Activated CD8-positive, alpha-beta T cell treated with anti-CD3 and anti-CD28 coated beads for 36 hours (primary cell): Measurements from ENCODE around the gene C1orf21. TPM values are rescaled to one million over a fixed set of nuclear protein-coding genes. Genes with fewer than 3 reads are reported as not detected.

Experiments
- ATAC-seq: fragments of 200-7000 bp; cut with Tn5 transposase; one replicate; pipeline ENCODE4 v1.10.0; 2021; ENCODE audit warnings: mild to moderate bottlenecking, moderate library complexity
- CTCF ChIA-PET: fragments of 350-600 bp; sonication (Branson Sonifier 250); formaldehyde crosslinking; loops from one replicate; lab custom pipeline; 2021; ENCODE audit warnings: antibody characterized with exemption; lab: Charles Lee
- POLR2A ChIA-PET: fragments of 350-600 bp; sonication (Branson Sonifier 250); formaldehyde crosslinking; loops from one replicate; lab custom pipeline; 2021; ENCODE audit warnings: antibody characterized with exemption; lab: Charles Lee
- DNase-seq: peaks from one replicate; pipeline ENCODE4 v3.0.0-alpha.2; 2020
- H3K27ac Mint-ChIP-seq: one replicate; pipeline ENCODE4 v1.8.0; 2021; ENCODE audit warnings: mild to moderate bottlenecking, mixed read lengths
- H3K27me3 Mint-ChIP-seq: one replicate; pipeline ENCODE4 v1.8.0; 2021; ENCODE audit warnings: mixed read lengths
- H3K36me3 Mint-ChIP-seq: one replicate; pipeline ENCODE4 v1.8.0; 2021; ENCODE audit warnings: low read depth, mixed read lengths
- H3K4me1 Mint-ChIP-seq: one replicate; pipeline ENCODE4 v1.8.0; 2021; ENCODE audit warnings: low read depth, mixed read lengths
- H3K4me3 Mint-ChIP-seq: one replicate; pipeline ENCODE4 v1.8.0; 2021; ENCODE audit warnings: mild to moderate bottlenecking, moderate library complexity, mixed read lengths
- H3K9me3 Mint-ChIP-seq: one replicate; pipeline ENCODE4 v1.8.0; 2021; ENCODE audit warnings: mixed read lengths
- intact Hi-C: fragments of 100-400 bp; cut with micrococcal nuclease; formaldehyde crosslinking; loops from one replicate; pipeline ENCODE4 v1.10.0; 2022
- total RNA-seq, 2 experiments: library from RNA; stranded (reverse); gene quantifications; one replicate each; pipeline ENCODE4 v1.2.3, GENCODE V29; 2021
- TF ChIP-seq, protein P1 (sequence below): fragments of 200-600 bp; IDR thresholded peaks from one replicate; pipeline ENCODE4 v1.8.0; 2022; ENCODE audit warnings: antibody characterized with exemption, mild to moderate bottlenecking

The C1orf21 gene
- total RNA-seq, 2 experiments from 2014 or later: 3.8 to 4.6 TPM

DNA sequence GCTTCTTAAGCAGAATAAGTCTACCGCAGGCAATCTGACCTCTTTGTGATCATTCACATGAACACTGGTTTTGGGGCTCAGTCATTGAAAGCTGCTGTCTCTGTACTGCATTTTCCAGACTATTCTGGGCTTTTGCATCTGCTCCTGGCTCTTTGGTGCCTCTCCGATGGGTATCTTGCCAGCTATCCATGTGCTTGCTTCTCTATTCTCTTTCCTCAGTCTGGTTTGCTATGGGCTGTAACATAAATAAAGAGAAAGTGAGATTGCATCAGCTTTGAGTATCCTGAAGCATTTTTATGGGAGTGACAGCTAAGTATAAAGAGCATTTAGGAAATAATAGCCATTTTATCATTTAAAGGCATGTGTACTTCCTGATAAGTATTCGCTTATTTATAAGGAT, 70.7 kb downstream of the C1orf21 start:
- Mint-ChIP-seq H3K27me3 (peaks cover 7% of the 10 kb centered on the region), H3K27ac (no peak overlapping the region), H3K9me3 (no peaks in the 10 kb centered on the region), H3K4me1 (no peaks in the 10 kb centered on the region), H3K4me3 (no peak overlapping the region), H3K36me3 (no peaks in the 10 kb centered on the region)
- ChIA-PET CTCF (no interaction called here), POLR2A (no interaction called here)
- ATAC-seq (no peak), DNase-seq (no peak)
- TF ChIP-seq, protein P1, sequence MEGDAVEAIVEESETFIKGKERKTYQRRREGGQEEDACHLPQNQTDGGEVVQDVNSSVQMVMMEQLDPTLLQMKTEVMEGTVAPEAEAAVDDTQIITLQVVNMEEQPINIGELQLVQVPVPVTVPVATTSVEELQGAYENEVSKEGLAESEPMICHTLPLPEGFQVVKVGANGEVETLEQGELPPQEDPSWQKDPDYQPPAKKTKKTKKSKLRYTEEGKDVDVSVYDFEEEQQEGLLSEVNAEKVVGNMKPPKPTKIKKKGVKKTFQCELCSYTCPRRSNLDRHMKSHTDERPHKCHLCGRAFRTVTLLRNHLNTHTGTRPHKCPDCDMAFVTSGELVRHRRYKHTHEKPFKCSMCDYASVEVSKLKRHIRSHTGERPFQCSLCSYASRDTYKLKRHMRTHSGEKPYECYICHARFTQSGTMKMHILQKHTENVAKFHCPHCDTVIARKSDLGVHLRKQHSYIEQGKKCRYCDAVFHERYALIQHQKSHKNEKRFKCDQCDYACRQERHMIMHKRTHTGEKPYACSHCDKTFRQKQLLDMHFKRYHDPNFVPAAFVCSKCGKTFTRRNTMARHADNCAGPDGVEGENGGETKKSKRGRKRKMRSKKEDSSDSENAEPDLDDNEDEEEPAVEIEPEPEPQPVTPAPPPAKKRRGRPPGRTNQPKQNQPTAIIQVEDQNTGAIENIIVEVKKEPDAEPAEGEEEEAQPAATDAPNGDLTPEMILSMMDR: no peak
- intact Hi-C loops: no loop called here

DNA sequence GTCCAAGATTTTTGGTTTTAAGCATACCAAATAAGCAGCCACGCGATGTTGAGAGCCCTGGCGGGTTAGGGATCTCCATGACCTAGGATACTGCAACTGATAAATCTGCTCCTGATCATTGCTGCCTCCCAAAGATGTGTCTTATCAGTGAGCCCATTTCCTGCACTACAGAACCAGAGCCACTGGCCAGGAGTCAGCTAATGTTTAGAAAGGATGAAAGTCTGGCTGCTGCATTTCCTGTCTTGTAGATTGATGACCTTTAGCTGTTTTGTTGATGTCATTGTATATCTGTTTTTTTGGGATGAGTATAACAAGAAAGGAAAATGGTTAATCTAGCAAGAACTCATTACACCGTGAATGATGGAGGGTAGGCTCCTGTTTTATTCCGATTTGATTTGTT, 74.5 kb downstream of the C1orf21 start:
- DNase-seq: no peak
- Mint-ChIP-seq H3K4me1 (no peaks in the 10 kb centered on the region), H3K36me3 (no peaks in the 10 kb centered on the region), H3K4me3 (no peak overlapping the region), H3K27me3 (peaks cover 7% of the 10 kb centered on the region), H3K9me3 (no peaks in the 10 kb centered on the region), H3K27ac (no peak overlapping the region)
- TF ChIP-seq, protein P1: no peak
- CTCF ChIA-PET: no interaction called here
- no peak for ATAC-seq
- intact Hi-C loops: no loop called here
- POLR2A ChIA-PET: no interaction called here

DNA sequence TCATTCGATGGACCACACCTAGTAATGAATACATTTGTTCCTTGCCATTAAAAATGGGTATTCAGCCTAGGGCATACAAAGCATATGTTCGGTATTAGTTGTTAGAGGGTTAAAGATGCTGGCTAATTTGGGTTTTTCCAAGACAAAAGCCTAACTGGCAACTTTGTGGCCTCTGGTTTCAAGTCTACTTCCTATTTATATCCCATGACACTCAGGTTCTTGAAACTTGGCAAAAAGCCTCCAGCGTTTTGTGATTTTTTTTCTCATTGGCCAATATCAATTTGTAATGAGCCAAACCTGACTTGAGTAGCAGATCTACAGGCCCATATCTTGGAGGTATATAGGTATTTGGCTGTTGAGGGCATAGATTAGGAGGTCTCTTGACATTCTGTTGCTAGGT, 75.3 kb downstream of the C1orf21 start:
- H3K27me3 Mint-ChIP-seq: peaks cover 7% of the 10 kb centered on the region
- H3K4me1 Mint-ChIP-seq: no peaks in the 10 kb centered on the region
- no peak overlapping the region for H3K27ac Mint-ChIP-seq
- intact Hi-C loops: no loop called here
- H3K36me3 Mint-ChIP-seq: no peaks in the 10 kb centered on the region
- no peak overlapping the region for H3K4me3 Mint-ChIP-seq
- H3K9me3 Mint-ChIP-seq: no peaks in the 10 kb centered on the region
- ATAC-seq (no peak), DNase-seq (no peak)
- TF ChIP-seq, protein P1: no peak
- POLR2A ChIA-PET: no interaction called here
- CTCF ChIA-PET: no interaction called here

DNA sequence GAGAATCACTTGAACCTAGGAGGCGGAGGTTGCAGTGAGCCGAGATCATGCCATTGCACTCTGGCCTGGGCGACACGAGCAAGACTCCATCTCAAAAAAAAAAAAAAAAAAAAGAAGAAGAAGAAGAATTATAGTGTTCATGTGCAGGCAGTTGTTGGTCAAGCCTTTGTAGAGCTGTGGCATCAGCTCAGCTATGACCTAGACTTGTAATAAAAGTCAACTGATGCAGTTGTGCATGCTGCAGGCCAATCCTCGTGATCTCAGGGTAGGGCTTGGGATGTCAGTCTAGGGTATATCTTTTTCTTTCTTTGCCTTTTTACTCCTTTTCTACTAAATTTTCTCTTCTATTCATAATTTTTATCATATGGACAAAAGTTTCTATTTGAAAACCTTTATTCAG, 76.2 kb downstream of the C1orf21 start:
- Mint-ChIP-seq H3K9me3 (no peaks in the 10 kb centered on the region), H3K4me3 (no peak overlapping the region), H3K27ac (no peak overlapping the region), H3K4me1 (no peaks in the 10 kb centered on the region), H3K27me3 (peaks cover 7% of the 10 kb centered on the region), H3K36me3 (no peaks in the 10 kb centered on the region)
- ATAC-seq: no peak
- no peak for DNase-seq
- TF ChIP-seq, protein P1: no peak
- POLR2A ChIA-PET: no interaction called here
- intact Hi-C loops: no loop called here
- CTCF ChIA-PET: no interaction called here

DNA sequence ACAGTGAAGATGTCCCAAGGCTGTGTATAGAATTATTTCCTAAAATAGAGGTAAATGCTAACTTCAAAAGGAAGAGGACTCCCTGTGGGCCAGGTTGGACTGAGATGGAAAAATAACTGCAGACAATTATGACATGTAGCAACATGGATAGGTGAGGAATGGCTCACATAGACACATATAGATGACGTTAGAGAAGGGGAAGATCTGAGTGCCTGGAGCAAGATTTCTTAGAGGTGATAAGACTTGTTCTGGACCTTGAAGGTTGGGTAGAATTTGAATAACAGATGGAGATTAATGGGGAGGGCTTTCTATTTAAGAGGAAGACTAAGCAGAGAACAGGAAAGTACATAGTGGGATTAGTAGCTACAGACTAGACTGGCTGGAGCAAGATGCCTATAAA, 76.9 kb downstream of the C1orf21 start:
- Mint-ChIP-seq H3K27ac (no peak overlapping the region), H3K27me3 (peaks cover 7% of the 10 kb centered on the region), H3K9me3 (no peaks in the 10 kb centered on the region), H3K4me3 (no peak overlapping the region), H3K4me1 (no peaks in the 10 kb centered on the region), H3K36me3 (no peaks in the 10 kb centered on the region)
- intact Hi-C loops: no loop called here
- ATAC-seq (no peak), DNase-seq (no peak)
- ChIA-PET CTCF (no interaction called here), POLR2A (no interaction called here)
- TF ChIP-seq, protein P1: no peak
